ENCODE results near the gene DNAH10.
"Not testable (repeated sequence)": the region's sequence is repeated elsewhere in the genome, so short reads cannot be mapped to it uniquely, and the experiment has no call there.

The DNAH10 gene

GRCh38 chr12:123910057-123910456 is 148.0 kb downstream of the DNAH10 start:
- no peak for TF ChIP-seq TCF4 (CRISPR knock-in tag; IDR thresholded peaks at IDR 0.05; ENCODE audit: borderline replicate concordance)
- TF ChIP-seq OSR1 (CRISPR knock-in tag; IDR thresholded peaks at IDR 0.05) = no peak
- TF ChIP-seq ZNF8 (CRISPR knock-in tag; IDR thresholded peaks at IDR 0.05) = no peak
- TF ChIP-seq ISL1 (CRISPR knock-in tag; IDR thresholded peaks at IDR 0.05) = no peak
- TF ChIP-seq ZC3H10 (CRISPR knock-in tag; IDR thresholded peaks at IDR 0.05) = no peak
- no peak for TF ChIP-seq CREB5 (CRISPR knock-in tag; IDR thresholded peaks at IDR 0.05; ENCODE audit: low read depth)
- no peak for TF ChIP-seq TOX (CRISPR knock-in tag; IDR thresholded peaks at IDR 0.05; ENCODE audit: borderline replicate concordance)
- TF ChIP-seq POU6F1 (CRISPR knock-in tag; IDR thresholded peaks at IDR 0.05; ENCODE audit: borderline replicate concordance, low read depth) = no peak
- TF ChIP-seq TSHZ2 (CRISPR knock-in tag; IDR thresholded peaks at IDR 0.05) = no peak
- TF ChIP-seq PATZ1 (CRISPR knock-in tag; IDR thresholded peaks at IDR 0.05; ENCODE audit: borderline replicate concordance) = no peak
- no peak for ATAC-seq

GRCh38 chr12:123910761-123911193 is 148.7 kb downstream of the DNAH10 start:
- ATAC-seq = 0 out of 3 replicates have a peak, but pooled peaks have one; percentile 18
- TF ChIP-seq TOX (CRISPR knock-in tag; IDR thresholded peaks at IDR 0.05; ENCODE audit: borderline replicate concordance) (no peak), PPARA (CRISPR knock-in tag; IDR thresholded peaks at IDR 0.05; ENCODE audit: borderline replicate concordance) (no peak), GLIS3 (CRISPR knock-in tag; IDR thresholded peaks at IDR 0.05) (no peak), TCF4 (CRISPR knock-in tag; IDR thresholded peaks at IDR 0.05; ENCODE audit: borderline replicate concordance) (no peak), ISL1 (CRISPR knock-in tag; IDR thresholded peaks at IDR 0.05) (no peak), ARNTL (CRISPR knock-in tag; IDR thresholded peaks at IDR 0.05; ENCODE audit: borderline replicate concordance, low read depth) (no peak), ZFP3 (CRISPR knock-in tag; IDR thresholded peaks at IDR 0.05) (no peak), ZC3H10 (CRISPR knock-in tag; IDR thresholded peaks at IDR 0.05) (no peak), SNAI2 (CRISPR knock-in tag; IDR thresholded peaks at IDR 0.05) (no peak)

- ATAC-seq = not testable (repeated sequence)
These were observed 149.7 kb downstream of the DNAH10 start for GRCh38 chr12:123911672-123912409.

GRCh38 chr12:123912415-123913380 is 150.6 kb downstream of the DNAH10 start:
- peak; percentile 36 for ATAC-seq

More at GRCh38 chr12:123912415-123913380, 150.6 kb downstream of the DNAH10 start:
- TF ChIP-seq ARNTL (CRISPR knock-in tag; IDR thresholded peaks at IDR 0.05; ENCODE audit: borderline replicate concordance, low read depth) (no peak), ISL1 (CRISPR knock-in tag; IDR thresholded peaks at IDR 0.05) (no peak), CREB5 (CRISPR knock-in tag; IDR thresholded peaks at IDR 0.05; ENCODE audit: low read depth) (no peak), ESRRG (CRISPR knock-in tag; IDR thresholded peaks at IDR 0.05) (no peak), OSR1 (CRISPR knock-in tag; IDR thresholded peaks at IDR 0.05) (no peak), ZNF70 (CRISPR knock-in tag; IDR thresholded peaks at IDR 0.05) (no peak)
